NCI-H2029 treated with DMSO at 0.1 percent for 48 hours (cell line): Measurements from ENCODE around the gene GALNT13.
"Not testable (repeated sequence)": the region's sequence is repeated elsewhere in the genome, so short reads cannot be mapped to it uniquely, and the experiment has no call there.

Source experiments
- DNase-seq: peaks from one replicate; lab custom pipeline; 2025; lab: John Stamatoyannopoulos, UW

The GALNT13 gene

GRCh38 chr2:154408786-154409185, 537.1 kb downstream of the GALNT13 start:
- no peak for DNase-seq

- no peak for DNase-seq
Measured at GRCh38 chr2:154422251-154422650, 550.5 kb downstream of the GALNT13 start.

- no peak for DNase-seq
Measured at GRCh38 chr2:154425994-154426393, 554.3 kb downstream of the GALNT13 start.

- no peak for DNase-seq
Measured at GRCh38 chr2:154427453-154427852, 555.7 kb downstream of the GALNT13 start.

GRCh38 chr2:154428022-154428421, 556.3 kb downstream of the GALNT13 start:
- no peak for DNase-seq

GRCh38 chr2:154433010-154433409, 561.3 kb downstream of the GALNT13 start:
- DNase-seq: no peak

GRCh38 chr2:154437104-154437503, 565.4 kb downstream of the GALNT13 start:
- no peak for DNase-seq

GRCh38 chr2:154439156-154439555, 567.4 kb downstream of the GALNT13 start:
- DNase-seq: peak; percentile 5

- no peak for DNase-seq
Measured at GRCh38 chr2:154443919-154444318, 572.2 kb downstream of the GALNT13 start.

GRCh38 chr2:154446324-154446723, 574.6 kb downstream of the GALNT13 start:
- no peak for DNase-seq

GRCh38 chr2:154447727-154448418, 576.2 kb downstream of the GALNT13 start:
- peak; percentile 10 for DNase-seq

- DNase-seq: no peak
Measured at GRCh38 chr2:154449951-154450658, 578.4 kb downstream of the GALNT13 start.

GRCh38 chr2:154452471-154452870, 580.7 kb downstream of the GALNT13 start:
- DNase-seq: no peak

- DNase-seq: peak; percentile 3
Measured at GRCh38 chr2:154452906-154453493, 581.3 kb downstream of the GALNT13 start.

GRCh38 chr2:154455166-154455565, 583.4 kb downstream of the GALNT13 start:
- DNase-seq: no peak

GRCh38 chr2:154455866-154456265, 584.1 kb downstream of the GALNT13 start:
- no peak for DNase-seq

GRCh38 chr2:154457286-154457685, 585.6 kb downstream of the GALNT13 start:
- no peak for DNase-seq

GRCh38 chr2:154459286-154459685, 587.6 kb downstream of the GALNT13 start:
- DNase-seq: no peak

GRCh38 chr2:154462634-154463033, 590.9 kb downstream of the GALNT13 start:
- DNase-seq: no peak

- no peak for DNase-seq
Measured at GRCh38 chr2:154466226-154466625, 594.5 kb downstream of the GALNT13 start.

- DNase-seq: no peak
Measured at GRCh38 chr2:154470376-154470775, 598.7 kb downstream of the GALNT13 start.

- not testable (repeated sequence) for DNase-seq
Measured at GRCh38 chr2:154471492-154471891, 599.8 kb downstream of the GALNT13 start.

GRCh38 chr2:154477319-154477718, 605.6 kb downstream of the GALNT13 start:
- no peak for DNase-seq
